Neuron (in vitro differentiated cells): ENCODE results near the gene AAMDC.
"Not testable (repeated sequence)": the region's sequence is repeated elsewhere in the genome, so short reads cannot be mapped to it uniquely, and the experiment has no call there.

Experiments
- H2AFZ ChIP-seq: one replicate; pipeline ENCODE4 v1.6.1; 2013; ENCODE audit warnings: low read depth, mild to moderate bottlenecking, inconsistent platforms, low read length, moderate library complexity
- H3K27me3 ChIP-seq: one replicate; pipeline ENCODE4 v1.6.1; 2013; ENCODE audit warnings: low read length; ENCODE audit not compliant: insufficient read depth
- H3K36me3 ChIP-seq: one replicate; pipeline ENCODE4 v1.6.1; 2013; ENCODE audit warnings: low read length; ENCODE audit not compliant: insufficient read depth
- H3K4me1 ChIP-seq: one replicate; pipeline ENCODE4 v1.6.1; 2013; ENCODE audit warnings: low read length; ENCODE audit not compliant: insufficient read depth
- H3K4me3 ChIP-seq: 2 replicates; pipeline ENCODE4 v1.5.1; 2013; ENCODE audit warnings: mild to moderate bottlenecking, low read length, moderate library complexity
- H3K9me3 ChIP-seq: one replicate; pipeline ENCODE4 v1.6.1; 2013; ENCODE audit warnings: low read length

AAMDC gene

DNA sequence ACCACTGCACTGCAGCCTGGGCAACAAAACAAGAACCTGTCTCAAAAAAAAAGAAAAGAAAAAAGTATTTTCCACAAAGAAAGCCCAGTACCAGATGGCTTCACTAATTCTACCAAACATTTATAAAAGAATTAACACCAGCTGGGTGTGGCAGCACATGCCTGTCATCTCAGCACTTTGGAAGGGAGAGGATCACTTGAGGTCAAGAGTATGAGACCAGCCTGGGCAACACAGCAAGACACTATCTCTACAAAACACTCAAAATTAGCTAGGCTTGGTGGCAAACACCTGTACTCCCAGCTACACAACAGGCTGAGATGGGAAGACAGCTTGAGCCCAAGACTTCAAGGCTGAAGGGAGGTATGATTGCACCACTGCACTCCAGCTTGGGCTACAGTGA, 20.5 kb upstream of the AAMDC start:
- Histone ChIP-seq H3K27me3 (no peaks in the 10 kb centered on the region), H2AFZ (no peak overlapping the region), H3K36me3 (peaks cover 10% of the 10 kb centered on the region), H3K4me1 (no peaks in the 10 kb centered on the region), H3K4me3 (no peak overlapping the region), H3K9me3 (peaks cover 4% of the 10 kb centered on the region)

- no peaks in the 10 kb centered on the region for H3K27me3 ChIP-seq
- H3K4me3 ChIP-seq, result no peak overlapping the region
- H3K36me3 ChIP-seq, result peaks cover 10% of the 10 kb centered on the region
- H3K9me3 ChIP-seq, result peaks cover 4% of the 10 kb centered on the region
- H3K4me1 ChIP-seq, result no peaks in the 10 kb centered on the region
- H2AFZ ChIP-seq, result no peak overlapping the region
These were observed 19.5 kb upstream of the AAMDC start for GRCh38 chr11:77801477-77801876.

DNA sequence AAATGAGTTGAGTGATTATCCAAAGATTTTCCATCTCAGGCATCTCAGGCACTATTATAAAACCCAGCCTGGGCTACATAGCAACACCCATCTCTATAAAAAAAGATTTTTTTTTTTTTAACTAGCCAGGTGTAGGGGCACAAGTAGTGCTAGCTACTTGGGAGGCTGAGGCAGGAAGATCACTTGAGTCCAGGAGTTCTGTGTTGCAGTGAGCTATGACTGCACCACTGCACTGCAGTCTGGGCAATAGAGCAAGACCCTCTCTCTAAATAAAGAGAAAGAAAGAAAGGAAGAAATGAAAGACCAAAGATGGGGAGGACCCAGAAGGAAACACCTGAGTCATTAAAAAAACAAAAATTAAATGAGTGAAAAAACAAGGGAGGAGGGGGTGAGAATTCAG, 14.5 kb upstream of the AAMDC start:
- H3K9me3 ChIP-seq, result no peaks in the 10 kb centered on the region
- no peak overlapping the region for H3K4me3 ChIP-seq
- no peaks in the 10 kb centered on the region for H3K27me3 ChIP-seq
- H3K4me1 ChIP-seq, result no peaks in the 10 kb centered on the region
- no peak overlapping the region for H2AFZ ChIP-seq
- peaks cover 16% of the 10 kb centered on the region for H3K36me3 ChIP-seq

GRCh38 chr11:77806993-77807392, 14.0 kb upstream of the AAMDC start:
- Histone ChIP-seq H3K36me3 (peaks cover 18% of the 10 kb centered on the region), H2AFZ (no peak overlapping the region), H3K4me3 (no peak overlapping the region), H3K27me3 (no peaks in the 10 kb centered on the region), H3K9me3 (no peaks in the 10 kb centered on the region), H3K4me1 (no peaks in the 10 kb centered on the region)

DNA sequence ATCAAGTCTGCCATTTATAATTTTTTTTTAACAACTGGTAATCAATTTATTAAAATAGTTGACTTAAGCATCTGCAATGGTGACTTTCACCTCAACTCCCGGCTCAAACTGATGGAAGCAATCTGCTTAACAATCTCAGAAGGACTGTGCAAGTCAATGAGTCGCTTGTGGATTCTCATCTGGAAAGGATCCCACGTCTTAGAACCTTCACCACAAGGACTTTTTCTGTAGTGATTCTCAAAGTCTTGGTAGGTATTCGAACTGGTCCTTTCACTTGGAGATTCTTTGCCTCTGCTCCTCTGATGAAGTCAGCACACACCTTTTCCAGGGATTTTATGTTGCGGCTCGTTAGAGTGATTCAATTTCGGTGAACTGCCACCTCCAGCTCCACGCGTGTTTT, 7.7 kb upstream of the AAMDC start:
- no peak overlapping the region for H3K4me3 ChIP-seq
- H3K27me3 ChIP-seq, result no peaks in the 10 kb centered on the region
- H2AFZ ChIP-seq, result no peak overlapping the region
- peaks cover under 1% of the 10 kb centered on the region for H3K4me1 ChIP-seq
- peaks cover 4% of the 10 kb centered on the region for H3K9me3 ChIP-seq
- H3K36me3 ChIP-seq, result peaks cover 23% of the 10 kb centered on the region

- Histone ChIP-seq H3K36me3 (peaks cover 23% of the 10 kb centered on the region), H3K9me3 (peaks cover 4% of the 10 kb centered on the region), H3K27me3 (no peaks in the 10 kb centered on the region), H3K4me3 (no peak overlapping the region), H3K4me1 (peaks cover 7% of the 10 kb centered on the region), H2AFZ (no peak overlapping the region)
These were observed 6.1 kb upstream of the AAMDC start for GRCh38 chr11:77814848-77815247.

- H3K27me3 ChIP-seq, result no peaks in the 10 kb centered on the region
These were observed 5.5 kb upstream of the AAMDC start for GRCh38 chr11:77815459-77815858.

DNA sequence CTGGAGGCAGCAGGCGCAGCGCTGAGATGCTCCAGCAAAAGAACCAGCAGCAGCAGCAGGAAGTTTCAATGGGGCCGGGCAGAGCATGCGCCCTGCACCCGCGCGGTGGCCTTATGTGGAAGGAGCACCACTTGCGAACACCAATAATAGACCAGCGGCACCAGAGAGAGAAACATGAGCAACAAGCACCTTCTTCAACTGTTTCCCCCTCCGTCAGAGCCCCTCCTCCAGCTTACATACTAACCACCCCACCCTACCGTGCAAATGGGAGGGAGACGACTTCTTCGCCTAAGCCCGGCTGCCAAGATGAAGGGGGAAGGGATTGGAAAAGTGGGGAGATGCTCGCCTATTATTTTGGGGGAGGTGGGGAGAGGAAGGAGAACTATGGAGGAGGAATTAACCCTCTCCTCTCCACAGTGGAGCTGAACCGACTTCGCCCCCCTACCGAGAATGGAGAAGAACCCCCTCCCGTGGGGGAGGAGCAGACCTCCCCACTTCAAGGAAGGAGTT, 1.5 kb upstream of the AAMDC start:
- Histone ChIP-seq H3K9me3 (peaks cover 4% of the 10 kb centered on the region), H3K4me1 (peaks cover 14% of the 10 kb centered on the region), H3K36me3 (peaks cover 5% of the 10 kb centered on the region), H3K27me3 (no peaks in the 10 kb centered on the region), H2AFZ (no peak overlapping the region), H3K4me3 (peak overlapping the region; percentile 78)

More at GRCh38 chr11:77815459-77815858, 5.5 kb upstream of the AAMDC start:
- Histone ChIP-seq H3K4me3 (no peak overlapping the region), H3K9me3 (peaks cover 4% of the 10 kb centered on the region), H3K36me3 (peaks cover 23% of the 10 kb centered on the region), H3K4me1 (peaks cover 7% of the 10 kb centered on the region), H2AFZ (no peak overlapping the region)

DNA sequence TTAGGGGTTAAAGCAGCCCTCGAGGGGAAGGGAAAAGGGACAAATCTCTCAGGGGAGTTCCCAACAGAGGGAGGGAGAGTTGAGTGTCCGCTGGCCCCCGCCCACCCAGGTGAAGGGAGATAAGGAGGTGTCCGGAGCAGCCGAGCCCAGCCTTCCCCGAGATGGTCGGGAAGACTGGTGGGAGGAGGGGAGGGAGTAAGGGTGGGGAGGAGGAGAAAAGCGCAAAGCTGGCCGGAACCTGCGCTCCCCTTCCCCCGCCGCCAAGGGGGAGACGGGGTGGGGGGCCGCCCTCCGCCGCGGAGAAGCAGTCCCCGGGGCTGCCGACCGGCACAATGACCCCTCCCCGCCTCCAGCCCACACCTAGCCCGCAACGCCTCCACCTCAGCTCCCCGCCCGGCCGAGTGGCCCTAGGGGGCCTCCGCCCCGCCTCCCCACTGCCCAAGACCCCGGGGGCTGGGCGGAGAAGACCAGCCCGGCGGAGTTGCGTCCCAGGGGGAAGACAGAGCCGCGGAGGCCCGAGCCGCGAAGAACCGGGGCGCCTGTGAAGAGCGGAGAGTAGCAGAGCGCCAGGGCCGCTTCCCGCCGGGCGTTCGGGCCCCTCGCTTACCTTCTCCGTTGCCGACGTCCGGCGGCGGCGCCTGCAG, 901 bp upstream of the AAMDC start:
- Histone ChIP-seq H2AFZ (peak overlapping the region; percentile 58), H3K4me1 (peaks cover 14% of the 10 kb centered on the region), H3K4me3 (peak overlapping the region; percentile 78), H3K9me3 (no peaks in the 10 kb centered on the region), H3K27me3 (no peaks in the 10 kb centered on the region), H3K36me3 (peaks cover 5% of the 10 kb centered on the region)

DNA sequence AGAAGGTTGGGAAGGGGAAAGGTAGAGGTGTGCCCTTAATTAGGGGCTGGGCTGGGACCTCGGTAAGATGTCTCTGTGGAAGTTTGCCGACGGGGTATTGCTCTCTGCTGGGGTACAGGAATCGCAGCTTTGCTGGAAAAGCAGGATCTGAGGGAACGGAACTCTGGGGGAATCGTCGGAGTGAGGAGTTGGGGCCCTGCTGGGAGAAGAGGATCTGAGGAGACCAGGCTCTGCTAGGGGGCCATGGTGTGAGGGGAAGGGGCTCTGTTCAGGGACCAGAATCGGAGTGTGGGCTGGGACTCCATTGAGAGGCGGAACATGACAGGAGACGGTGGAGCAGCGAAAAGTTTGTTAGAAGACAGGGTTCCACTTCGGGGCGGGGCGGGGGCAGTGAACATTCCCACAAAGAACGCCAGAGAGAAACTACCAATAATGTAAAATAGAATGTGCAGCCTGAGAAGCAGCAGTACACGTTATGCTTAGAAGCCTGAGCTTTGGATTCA, 456 bp downstream of the AAMDC start:
- H3K4me3 ChIP-seq, result peak overlapping the region; percentile 78
- H3K9me3 ChIP-seq, result no peaks in the 10 kb centered on the region
- peak overlapping the region; percentile 70 for H2AFZ ChIP-seq
- no peaks in the 10 kb centered on the region for H3K27me3 ChIP-seq
- peaks cover 14% of the 10 kb centered on the region for H3K4me1 ChIP-seq
- H3K36me3 ChIP-seq, result peaks cover 5% of the 10 kb centered on the region

DNA sequence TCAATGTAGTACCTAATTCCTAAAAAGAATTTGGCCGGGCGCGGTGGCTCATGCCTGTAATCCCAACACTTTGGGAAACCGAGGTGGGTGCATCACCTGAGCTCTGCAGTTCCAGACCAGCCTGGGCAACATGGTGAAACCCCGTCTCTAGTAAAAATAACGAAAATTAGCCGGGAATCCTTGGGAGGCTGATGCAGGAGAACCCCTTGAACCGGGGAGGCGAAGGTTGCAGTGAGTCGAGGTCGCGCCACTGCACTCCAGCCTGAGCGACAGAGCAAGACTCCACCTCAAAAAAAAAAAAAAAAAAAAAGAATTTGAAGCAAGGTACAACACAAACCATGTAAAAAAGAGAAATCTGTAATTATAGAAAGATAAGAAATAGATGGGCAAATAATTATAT, 1.2 kb downstream of the AAMDC start:
- H2AFZ ChIP-seq, H3K27me3 ChIP-seq, H3K9me3 ChIP-seq, H3K36me3 ChIP-seq: not testable (repeated sequence)
- peak overlapping the region; percentile 78 for H3K4me3 ChIP-seq
- peaks cover 14% of the 10 kb centered on the region for H3K4me1 ChIP-seq

GRCh38 chr11:77823775-77824174, 2.8 kb downstream of the AAMDC start:
- Histone ChIP-seq H2AFZ (no peak overlapping the region), H3K9me3 (no peaks in the 10 kb centered on the region), H3K27me3 (no peaks in the 10 kb centered on the region), H3K4me3 (no peak overlapping the region), H3K4me1 (peaks cover 8% of the 10 kb centered on the region), H3K36me3 (no peaks in the 10 kb centered on the region)

GRCh38 chr11:77828926-77829325, 8.0 kb downstream of the AAMDC start:
- Histone ChIP-seq H3K36me3 (no peaks in the 10 kb centered on the region), H3K9me3 (peaks cover 7% of the 10 kb centered on the region)

GRCh38 chr11:77833302-77833701, 12.4 kb downstream of the AAMDC start:
- H2AFZ ChIP-seq, result no peak overlapping the region
- no peaks in the 10 kb centered on the region for H3K27me3 ChIP-seq
- H3K9me3 ChIP-seq, result peaks cover 9% of the 10 kb centered on the region
- no peak overlapping the region for H3K4me3 ChIP-seq
- H3K36me3 ChIP-seq, result no peaks in the 10 kb centered on the region
- H3K4me1 ChIP-seq, result no peaks in the 10 kb centered on the region

More at GRCh38 chr11:77828926-77829325, 8.0 kb downstream of the AAMDC start:
- no peak overlapping the region for H2AFZ ChIP-seq
- H3K4me3 ChIP-seq, result no peak overlapping the region
- no peaks in the 10 kb centered on the region for H3K4me1 ChIP-seq
- H3K27me3 ChIP-seq, result no peaks in the 10 kb centered on the region
